Left kidney (tissue), 8 donors: ENCODE data around the gene CAPN1. TPM values are rescaled to one million over a fixed set of nuclear protein-coding genes. Genes with fewer than 3 reads are reported as not detected.
A peak's percentile ranks its signal among the peaks of the same experiment; 100 is the strongest.
"Not testable (repeated sequence)": the region's sequence is repeated elsewhere in the genome, so short reads cannot be mapped to it uniquely, and the experiment has no call there.

ENCODE experiments used
- DNase-seq: peaks from one replicate; pipeline ENCODE4 v3.0.0-alpha.2; 2013
- long read RNA-seq, 8 donors: transcript quantifications; one replicate each; lab custom pipeline, GENCODE V29; 2026
- polyA plus RNA-seq: library from polyadenylated mRNA; unstranded; fragments of 120-200 nt; gene quantifications from one replicate; pipeline ENCODE4 v1.2.1, GENCODE V29; 2013; ENCODE audit not compliant: insufficient read length

The CAPN1 gene
- polyA plus RNA-seq, result 86.6 TPM
- long read RNA-seq, donor 1, partial matches to known transcripts, result 40 of 65 reads
- long read RNA-seq, donor 1, other reads (novel, unspliced or antisense), result 25 of 65 reads
- long read RNA-seq, donor 2, partial matches to known transcripts, result 8 of 18 reads
- long read RNA-seq, donor 2, other reads (novel, unspliced or antisense), result 10 of 18 reads
- long read RNA-seq, donor 3, partial matches to known transcripts, result 10 of 10 reads
- long read RNA-seq, donor 3, other reads (novel, unspliced or antisense), result 0 of 10 reads
- long read RNA-seq, donor 4, partial matches to known transcripts, result 10 of 10 reads
- long read RNA-seq, donor 4, other reads (novel, unspliced or antisense), result 0 of 10 reads
- long read RNA-seq, donor 5, partial matches to known transcripts, result 14 of 36 reads
- long read RNA-seq, donor 5, other reads (novel, unspliced or antisense), result 21 of 36 reads
- long read RNA-seq, donor 6, partial matches to known transcripts, result 10 of 23 reads
- long read RNA-seq, donor 6, other reads (novel, unspliced or antisense), result 13 of 23 reads
- long read RNA-seq, donor 7, partial matches to known transcripts, result 20 of 61 reads
- long read RNA-seq, donor 7, other reads (novel, unspliced or antisense), result 41 of 61 reads
- long read RNA-seq, donor 8, result 0 reads

DNA sequence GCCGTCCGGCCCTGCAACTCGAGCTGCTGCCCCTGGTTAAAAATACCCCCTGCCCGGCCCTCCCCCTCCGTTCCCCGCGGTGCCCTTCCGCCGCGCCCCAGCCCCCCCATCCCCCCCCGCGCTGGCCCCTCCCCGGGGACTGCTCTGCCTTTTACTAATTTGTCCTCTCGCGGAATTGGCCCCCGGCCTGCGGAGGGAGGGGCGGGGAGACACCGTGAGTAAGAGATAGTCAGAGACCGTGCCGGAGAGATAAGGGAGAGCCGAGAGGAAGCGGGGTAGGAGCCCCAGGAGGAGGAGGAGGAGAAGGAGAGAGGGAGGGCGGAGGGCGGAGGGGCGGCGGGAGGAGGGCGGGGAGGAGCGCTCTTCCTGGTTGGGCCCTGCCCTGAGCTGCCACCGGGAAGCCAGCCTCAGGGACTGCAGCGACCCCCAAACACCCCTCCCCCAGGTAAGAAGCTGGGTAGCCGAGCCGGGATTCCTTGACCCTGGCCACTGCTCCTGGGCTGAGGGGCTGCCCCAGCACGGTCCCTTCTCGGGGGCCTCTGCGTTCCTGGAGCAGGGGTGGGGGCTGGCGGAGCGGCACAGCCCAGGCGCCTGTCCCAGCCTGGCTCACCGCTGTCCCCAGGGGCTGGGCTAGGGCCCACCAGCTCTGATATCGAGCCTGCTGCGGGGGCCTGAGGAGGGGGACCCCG is at the start of gene CAPN1:
CAPN1 (plus strand) TSS at position 360 of the 689 bp plus-strand sequence. CDS start 774 bp downstream, outside the sequence.
- DNase-seq, result peak; percentile 59

DNA sequence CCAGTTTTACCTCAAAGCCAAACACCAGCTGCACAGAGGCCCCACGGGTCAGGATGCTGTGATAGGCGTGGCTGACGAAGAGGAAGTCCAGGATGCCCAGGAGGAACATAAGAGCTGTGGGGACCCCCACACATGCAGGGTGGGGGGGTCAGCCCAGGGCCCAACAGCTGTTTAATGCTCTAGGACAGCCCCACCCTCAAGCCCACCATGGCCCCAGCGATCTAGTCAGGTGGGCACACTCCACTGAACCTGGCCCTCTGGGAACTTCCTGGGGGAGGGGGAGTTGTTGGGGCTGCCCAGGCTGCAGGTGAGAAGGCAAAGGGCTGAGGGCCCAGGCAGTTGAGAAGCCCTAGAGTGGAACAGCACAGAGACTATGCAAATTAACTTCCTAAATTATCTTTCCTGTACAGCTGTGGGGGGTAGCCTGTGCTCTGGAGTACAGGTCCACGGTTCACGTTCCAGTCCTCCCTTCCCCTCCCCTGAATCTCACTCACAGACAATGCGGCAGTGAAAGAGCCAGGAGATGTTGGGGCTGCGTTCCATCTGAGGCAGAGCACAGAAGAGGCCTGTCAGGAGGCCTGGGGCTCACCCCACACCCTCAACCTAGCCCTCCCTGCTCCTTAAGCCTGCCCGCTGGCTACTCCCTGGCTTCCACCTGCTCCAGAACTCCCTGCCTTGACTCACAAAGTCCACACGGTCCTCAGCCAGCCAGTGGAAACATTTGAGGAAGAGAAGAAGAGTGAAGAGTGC is 49.3 kb upstream of the CAPN1 start:
- no peak for DNase-seq

DNA sequence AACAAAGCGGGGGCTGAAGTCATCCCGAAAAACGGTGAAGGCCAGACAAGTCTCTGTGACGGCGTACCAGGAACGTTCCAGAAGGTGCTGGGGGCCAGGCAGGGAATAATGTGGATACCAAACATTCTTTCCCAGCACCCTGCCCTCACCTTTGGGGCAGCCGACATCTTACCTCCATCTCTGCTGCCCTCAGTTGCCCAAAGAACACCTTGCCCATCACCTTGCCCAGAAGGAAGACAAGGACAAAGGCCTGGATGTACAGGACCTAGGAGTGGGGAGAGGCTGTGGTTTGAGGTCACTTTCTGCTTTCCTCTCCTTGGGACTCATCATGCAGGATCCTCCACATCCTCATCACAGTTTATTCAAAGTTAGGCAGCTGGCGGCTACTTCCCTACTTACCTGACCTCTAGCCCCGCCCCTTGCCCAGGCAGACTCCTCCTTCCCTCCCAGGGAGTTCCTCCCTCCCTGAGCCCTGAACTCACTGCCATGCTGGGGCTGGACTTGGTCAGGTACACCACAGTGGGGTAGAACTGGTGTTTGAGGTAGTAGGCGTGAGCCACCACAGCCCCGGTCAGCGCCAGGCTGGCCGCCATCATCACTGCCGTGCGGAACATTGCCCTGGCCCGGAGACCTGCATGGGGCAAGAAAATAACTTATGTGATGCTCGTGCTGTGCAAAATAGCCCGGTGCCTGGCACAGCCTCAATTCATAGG is 48.6 kb upstream of the CAPN1 start:
- DNase-seq, result no peak

DNA sequence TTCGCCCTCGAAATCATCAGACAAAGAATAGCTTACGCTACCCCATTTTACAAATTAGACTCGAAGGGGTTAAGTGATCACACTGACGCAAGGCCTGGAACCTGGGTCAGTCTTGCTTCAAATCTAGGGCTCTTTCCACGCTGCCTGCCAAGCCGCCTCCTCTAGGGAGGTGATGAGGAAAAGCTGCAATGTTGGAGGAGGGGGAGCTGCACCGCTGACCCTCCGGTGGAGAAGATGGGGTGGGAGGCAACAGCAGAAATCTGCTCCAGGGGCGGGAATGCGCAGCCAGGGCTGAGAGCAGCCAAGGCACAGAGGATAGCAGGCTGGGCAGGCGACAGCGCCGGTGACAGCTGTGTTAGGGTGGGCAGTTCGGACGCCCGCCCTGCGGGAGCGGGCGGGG is 48.0 kb upstream of the CAPN1 start:
- no peak for DNase-seq

DNA sequence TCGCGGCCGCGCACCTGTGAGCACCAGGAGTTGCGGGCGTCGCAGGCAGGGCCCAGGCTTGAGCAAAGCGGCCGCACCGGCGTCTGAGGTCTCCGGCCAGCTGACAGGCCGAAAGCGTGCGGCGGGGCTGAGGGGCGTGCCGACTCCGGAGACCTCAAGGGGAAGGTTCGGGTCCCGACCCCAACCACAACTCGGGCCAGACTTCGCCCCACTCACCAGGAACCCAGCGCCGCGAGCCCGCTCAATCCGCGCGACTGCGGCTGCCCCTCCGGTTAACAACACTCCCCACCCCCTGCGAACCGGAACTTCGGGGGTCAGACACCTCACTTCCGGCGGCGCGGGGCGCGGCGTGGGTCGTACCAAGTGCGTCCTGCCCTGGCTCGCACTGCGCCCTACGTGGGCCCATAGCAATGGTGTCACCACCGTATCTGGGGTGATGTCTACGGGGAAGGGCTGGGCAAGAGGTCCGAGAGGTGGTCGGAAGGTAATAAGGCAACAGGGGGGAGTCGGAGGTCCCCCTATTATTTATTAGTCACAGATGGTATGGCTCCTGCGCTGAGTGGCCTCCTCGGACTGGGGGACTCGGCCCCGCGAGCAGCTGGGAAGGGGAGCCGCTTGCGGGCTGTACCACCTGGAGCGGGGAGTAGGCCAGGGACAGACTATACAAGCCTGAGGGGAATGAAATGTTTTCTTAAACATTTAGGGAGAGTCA is 47.3 kb upstream of the CAPN1 start, which contains the start of gene SYVN1:
SYVN1 (minus strand) TSS at position 280 of the 712 bp plus-strand sequence. CDS start 918 bp downstream, outside the sequence.
- peak; percentile 89 for DNase-seq

DNA sequence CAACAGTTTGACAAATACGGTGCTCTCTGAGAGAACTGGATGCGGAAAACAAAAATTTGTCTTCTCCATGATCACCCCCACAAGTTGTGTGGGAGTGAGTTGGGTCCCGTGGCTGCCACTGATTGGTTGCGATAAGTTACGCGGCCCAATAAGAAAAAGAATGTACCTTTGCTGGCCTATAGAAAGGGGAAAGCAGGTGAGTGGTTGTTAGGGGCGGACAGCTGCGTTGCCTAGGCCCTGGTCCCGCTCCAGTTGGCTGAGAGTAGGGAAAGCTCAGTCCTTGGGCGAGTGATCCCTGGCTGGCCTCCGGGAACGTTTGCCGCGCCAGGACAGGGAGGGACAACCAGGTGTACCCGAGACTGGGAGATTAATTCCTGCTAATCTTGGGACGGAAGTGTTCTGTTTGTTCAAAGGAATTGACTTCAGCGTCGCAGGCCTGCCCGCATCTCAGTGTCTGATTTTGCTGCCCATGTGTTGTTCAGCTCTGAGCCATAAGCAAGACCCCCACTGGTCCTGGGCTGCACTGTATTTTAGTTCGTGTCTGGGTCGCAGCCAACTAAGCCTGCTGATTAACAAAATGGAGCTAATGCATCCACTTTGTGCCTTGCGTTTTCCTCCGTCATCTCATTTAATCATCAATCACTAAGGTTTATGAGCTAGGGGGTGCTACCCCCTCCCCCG is 46.6 kb upstream of the CAPN1 start:
- DNase-seq, result peak; percentile 95

DNA sequence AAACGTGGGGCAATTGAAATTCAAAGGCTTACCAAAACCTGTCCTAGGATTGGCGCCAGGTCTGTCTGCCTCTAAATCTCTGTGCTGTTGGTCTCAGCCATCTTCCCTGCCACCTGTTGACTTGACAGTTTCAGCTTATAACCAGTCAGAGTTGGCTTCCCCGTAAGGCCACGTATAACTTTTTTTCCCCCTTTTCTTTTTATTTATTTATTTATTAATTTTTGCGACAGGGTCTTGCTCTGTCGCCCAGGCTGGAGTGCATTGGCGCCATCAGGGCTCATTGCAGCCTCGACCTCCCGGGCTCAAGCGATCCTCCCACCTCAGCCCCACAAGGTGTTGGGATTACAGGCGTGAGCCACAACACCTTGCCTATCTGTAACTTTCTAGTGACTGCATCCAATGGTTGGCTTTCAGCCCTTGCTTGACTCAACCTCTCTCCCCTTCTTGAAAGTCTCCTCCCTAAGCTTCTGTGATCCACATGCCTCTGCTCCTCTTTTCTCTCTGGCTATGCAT is 46.0 kb upstream of the CAPN1 start:
- no peak for DNase-seq

DNA sequence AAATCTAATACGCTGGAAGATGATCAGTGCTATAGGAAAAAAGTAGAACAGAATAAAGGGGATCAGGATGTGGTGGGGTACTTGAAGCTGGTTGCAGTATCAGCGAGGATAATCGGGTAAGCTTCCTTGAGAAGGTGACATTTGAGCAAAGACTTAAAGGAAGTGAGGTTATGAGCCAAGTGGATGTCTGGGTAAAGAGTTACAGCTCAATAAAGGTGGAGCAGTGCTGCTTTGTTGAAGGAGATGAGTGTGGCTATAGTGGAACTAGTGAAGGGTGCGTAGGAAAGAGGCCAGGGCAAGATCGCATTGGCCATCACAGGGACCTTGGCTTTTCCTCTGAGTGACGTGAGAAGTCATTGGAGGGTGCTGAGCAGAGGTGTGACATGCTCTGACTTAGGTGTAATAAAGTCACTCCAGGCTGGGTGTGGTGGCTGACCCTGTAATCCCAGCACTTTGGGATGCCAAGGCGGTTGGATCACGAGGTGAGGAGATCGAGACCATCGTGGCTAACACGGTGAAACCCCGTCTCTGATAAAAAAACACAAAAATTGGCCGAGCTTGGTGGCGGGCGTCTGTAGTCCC is 45.1 kb upstream of the CAPN1 start:
- DNase-seq, result no peak

DNA sequence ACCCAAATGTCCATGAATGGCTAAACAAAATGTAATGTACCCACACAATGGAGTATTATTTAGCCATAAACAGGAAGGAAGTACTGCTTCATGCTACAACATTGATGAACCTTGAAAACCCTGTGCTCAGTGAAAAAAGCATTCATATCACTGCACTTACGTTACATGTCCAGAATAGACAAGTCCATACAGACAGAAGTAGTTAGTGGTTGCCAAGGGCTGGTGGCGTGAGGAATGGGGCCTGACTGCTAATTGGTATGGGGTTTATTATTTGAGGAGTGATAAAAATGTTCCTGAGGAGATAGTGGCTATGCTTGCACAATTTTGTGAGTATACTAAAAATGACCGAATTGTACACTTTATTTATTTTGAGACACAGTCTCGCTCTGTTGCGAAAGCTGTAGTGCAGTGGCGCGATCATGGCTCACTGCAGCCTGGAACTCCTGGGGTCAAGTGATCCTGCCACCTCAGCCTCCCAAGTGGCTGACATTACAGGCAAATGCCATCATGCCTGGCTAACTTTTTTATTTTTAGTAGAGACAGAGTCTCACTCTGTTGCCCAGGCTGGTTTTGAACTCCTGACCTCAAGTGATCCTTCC is 39.7 kb upstream of the CAPN1 start:
- no peak for DNase-seq

DNA sequence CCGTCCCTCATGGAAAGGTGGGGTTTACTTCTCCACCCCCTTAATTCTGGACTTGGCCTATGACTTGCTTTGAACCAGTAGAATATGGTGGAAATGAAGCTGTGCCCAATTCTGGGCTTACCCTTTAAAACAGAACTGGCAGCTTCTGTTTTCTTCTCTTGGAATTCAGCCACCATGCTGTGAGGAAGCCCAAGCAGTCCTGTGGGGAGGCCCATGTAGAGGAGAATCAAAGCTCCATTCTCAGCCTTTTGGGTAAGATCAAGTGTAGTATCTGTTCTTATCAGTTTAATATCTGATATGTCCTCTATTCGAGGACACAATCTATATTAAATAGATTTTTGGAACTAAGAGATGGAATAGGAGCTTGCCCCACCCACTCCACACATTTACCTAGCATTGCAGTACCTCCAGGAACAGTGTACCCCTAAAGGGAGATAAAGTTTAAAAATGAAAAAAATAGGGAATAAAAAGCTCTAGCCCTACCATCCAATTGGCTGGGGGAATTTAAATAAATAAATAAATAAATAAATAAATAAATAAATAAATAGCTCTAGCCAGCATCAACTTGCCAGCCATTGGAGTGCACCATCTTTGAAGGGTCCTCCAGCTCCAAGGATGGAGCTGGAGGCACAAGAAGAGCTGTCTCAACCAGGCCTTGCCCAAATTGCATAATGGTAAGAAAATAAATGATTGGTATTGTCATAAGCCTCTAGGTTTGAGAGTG is 34.2 kb upstream of the CAPN1 start:
- DNase-seq, result no peak

DNA sequence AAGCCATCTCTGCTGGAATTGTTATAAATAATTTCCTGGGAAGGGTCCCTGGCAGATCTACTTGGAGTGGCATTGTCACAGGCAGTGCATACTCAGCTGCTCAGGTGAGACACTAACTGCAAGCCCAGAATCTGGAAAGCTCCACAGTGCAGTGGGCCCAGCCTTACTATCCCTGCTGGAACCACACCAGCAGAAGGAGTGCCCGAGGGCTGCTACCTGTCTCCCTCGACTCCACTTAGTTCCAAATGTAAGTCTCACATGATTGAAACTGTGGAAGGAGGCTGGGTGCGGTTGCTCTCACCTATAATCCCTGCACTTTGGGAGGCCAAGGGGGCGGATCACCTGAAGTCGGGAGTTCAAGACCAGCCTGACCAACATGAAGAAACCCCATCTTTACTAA is 33.1 kb upstream of the CAPN1 start:
- DNase-seq, result no peak

DNA sequence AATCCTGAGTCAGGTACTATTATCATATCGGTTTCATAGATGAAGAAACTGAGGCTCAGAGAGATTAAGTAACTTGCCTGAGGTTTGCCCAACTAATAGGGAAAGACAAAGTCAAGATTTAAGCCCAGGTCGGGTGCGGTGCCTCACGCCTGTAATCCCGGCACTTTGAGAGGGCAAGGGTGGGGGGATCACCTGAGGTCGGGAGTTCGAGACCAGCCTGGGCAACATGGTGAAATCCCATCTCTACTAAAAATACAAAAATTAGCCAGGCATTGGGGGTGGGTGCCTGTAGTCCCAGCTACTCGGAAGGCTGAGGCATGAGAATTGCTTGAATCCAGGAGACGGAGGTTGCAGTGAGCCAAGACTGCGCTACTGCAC is 31.6 kb upstream of the CAPN1 start:
- DNase-seq, result not testable (repeated sequence)

DNA sequence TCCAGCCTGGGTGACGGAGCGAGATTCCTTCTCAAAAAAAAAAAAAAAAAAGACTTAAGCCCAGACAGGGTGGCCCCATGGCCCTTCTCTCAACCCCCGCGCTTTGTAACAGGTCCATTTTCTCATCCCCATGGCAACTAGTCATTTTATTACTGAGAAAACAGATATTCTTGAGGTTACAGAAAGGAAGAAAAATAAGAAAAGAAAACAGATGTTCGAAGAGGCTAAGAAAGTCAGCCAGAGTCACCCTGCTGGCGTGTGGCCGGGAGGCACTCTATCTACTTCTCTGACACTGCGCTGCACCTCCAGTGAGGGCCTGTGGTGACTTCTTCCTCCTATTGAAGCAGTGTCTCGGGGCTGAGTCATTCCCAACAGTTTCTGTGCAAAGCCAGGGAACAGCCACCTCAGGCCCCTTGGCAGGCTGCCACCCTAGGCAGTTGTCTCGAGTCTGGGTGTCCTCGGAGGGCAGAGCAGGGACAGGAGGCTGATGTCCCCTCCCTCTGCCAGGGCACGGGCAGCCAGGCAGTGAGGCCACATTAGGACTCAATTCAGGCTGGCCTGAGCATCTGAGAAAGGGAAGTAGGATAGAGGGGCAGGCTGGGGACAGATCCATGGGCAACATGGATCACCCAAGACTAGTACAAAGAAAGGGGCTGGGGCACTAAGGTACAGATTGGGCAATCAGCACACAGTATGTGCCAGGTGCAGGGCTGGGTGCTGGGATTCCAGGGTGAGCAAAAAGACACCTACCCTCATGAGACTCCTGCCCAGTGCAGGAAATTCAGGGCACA is 31.0 kb upstream of the CAPN1 start:
- no peak for DNase-seq

DNA sequence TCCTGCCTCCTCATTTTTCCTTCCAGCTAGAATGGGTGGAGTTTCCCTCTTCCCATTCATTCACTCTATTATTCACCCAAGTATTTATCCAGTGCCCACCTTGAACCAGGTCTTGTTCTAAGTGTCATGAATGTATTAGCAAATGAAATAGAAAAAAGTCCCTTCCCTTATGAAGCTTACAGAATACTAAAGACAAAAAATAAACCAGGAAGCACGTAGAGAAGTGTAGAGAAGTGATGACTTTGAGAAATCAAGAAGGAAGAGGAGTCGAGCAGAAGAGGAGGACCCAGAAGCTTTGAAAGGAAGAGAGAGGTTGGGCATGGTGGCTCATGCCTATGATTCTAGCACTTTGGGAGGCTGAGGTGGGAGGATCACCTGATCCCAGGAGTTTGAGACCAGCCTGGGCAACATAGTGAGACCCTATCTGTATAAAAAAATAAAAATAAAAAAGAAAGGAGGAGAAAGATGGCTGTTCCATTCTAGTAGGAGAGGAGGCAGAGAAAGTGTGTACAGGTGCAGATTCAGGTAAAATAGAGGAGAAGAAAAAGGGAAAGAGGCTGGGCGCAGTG is 30.3 kb upstream of the CAPN1 start:
- no peak for DNase-seq

DNA sequence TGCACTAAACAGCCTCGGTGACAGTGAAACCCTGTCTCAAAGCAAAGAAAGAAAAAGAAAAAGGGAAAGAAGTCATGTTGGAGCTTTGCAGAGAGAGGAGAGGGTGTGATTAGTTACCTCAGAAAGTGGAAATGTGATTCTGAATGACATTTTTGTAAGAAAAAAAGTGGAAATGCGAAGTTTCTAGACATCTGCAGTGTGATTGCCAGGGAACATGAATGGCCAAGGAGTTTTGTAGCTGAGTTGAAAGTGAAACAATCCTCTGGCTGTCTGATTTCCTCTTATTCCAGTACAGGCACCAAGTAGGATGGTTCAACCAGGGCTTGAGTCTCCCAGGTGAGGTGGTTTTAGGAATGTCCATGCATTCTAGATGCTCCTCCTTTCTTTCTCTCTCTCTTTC is 29.6 kb upstream of the CAPN1 start:
- no peak for DNase-seq

DNA sequence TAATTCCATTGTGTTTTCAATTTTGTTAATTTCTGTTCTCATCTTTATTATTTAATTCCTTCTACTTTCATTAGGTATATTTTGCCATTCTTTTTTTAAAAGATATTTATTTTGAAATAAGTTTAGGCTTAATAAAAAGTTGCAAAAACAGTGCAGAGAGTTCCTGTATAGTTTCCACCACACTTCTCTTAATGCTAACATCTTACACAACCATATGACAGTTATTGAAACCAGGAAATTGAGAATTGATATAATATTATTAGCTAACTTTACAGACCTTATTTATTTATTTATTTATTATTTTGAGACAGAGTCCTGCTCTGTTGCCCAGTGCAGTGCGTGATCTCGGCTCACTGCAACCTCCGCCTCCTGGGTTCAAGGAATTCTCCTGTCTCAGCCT is 25.5 kb upstream of the CAPN1 start:
- no peak for DNase-seq

DNA sequence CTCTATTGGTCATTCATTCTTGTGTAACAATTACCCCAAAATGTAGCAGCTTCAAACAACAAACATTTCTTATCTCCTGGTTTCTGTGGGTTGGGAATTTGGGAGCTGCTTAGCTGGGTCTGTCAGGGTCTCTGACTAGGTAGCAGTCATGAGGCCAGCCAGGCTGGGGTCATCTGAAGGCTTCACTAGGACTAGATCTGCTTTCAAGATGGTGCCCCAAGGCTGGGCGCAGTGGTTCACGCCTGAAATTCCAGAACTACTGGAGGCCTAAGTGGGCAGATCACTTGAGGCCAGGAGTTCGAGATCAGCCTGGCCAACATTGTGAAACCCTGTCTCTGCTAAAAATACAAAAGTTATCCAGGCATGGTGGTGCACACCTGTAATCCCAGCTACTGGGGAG is 24.8 kb upstream of the CAPN1 start:
- no peak for DNase-seq
